Stimulated activated CD8-positive, alpha-beta memory T cell treated with anti-CD3 and anti-CD28 coated beads, Interleukin-7, amount 100 ng/mL, for 4 hours (primary cell): ENCODE measurements around the gene MTCL3.
A peak's percentile ranks its signal among the peaks of the same experiment; 100 is the strongest.

Experiments used
- DNase-seq, 2 donors: peaks; one replicate each; pipeline ENCODE4 v3.0.0-alpha.2; 2020; ENCODE audit warnings: low read depth in 2 of 2

Gene MTCL3

GRCh38 chr6:127518710-127519468 lies at the start of gene MTCL3:
Gene MTCL3 (minus strand): TSS chr6:127519335.
- DNase-seq = peak; percentile 52 to 74

GRCh38 chr6:127567476-127567875 lies 48.3 kb upstream of the MTCL3 start:
- DNase-seq = no peak

GRCh38 chr6:127566651-127567050 lies 47.5 kb upstream of the MTCL3 start:
- no peak for DNase-seq

GRCh38 chr6:127566119-127566518 lies 47.0 kb upstream of the MTCL3 start:
- DNase-seq = no peak

- no peak for DNase-seq
Observed at GRCh38 chr6:127564761-127565160, 45.6 kb upstream of the MTCL3 start.

GRCh38 chr6:127561660-127562059 lies 42.5 kb upstream of the MTCL3 start:
- no peak for DNase-seq

- DNase-seq = no peak
Observed at GRCh38 chr6:127554435-127555006, 35.4 kb upstream of the MTCL3 start.

GRCh38 chr6:127550403-127550802 lies 31.3 kb upstream of the MTCL3 start:
- no peak for DNase-seq

- no peak for DNase-seq
Observed at GRCh38 chr6:127547904-127548649, 28.9 kb upstream of the MTCL3 start.

- no peak for DNase-seq
Observed at GRCh38 chr6:127547215-127547614, 28.1 kb upstream of the MTCL3 start.

GRCh38 chr6:127539272-127539671 lies 20.1 kb upstream of the MTCL3 start:
- DNase-seq = no peak

GRCh38 chr6:127538750-127539264 lies 19.7 kb upstream of the MTCL3 start:
- DNase-seq = no peak

GRCh38 chr6:127533736-127534135 lies 14.6 kb upstream of the MTCL3 start:
- DNase-seq = no peak

- no peak for DNase-seq
Observed at GRCh38 chr6:127533011-127533410, 13.9 kb upstream of the MTCL3 start.

- no peak for DNase-seq
Observed at GRCh38 chr6:127522714-127523113, 3.6 kb upstream of the MTCL3 start.

GRCh38 chr6:127520066-127520465 lies 931 bp upstream of the MTCL3 start:
- no peak for DNase-seq

GRCh38 chr6:127519469-127519785 lies 292 bp upstream of the MTCL3 start:
- DNase-seq = no peak

GRCh38 chr6:127518191-127518709 lies 885 bp downstream of the MTCL3 start:
- no peak for DNase-seq

- DNase-seq = no peak
Observed at GRCh38 chr6:127517693-127518092, 1.4 kb downstream of the MTCL3 start.

GRCh38 chr6:127516662-127517273 lies 2.4 kb downstream of the MTCL3 start:
- peak in 1 of 2 donors; percentile 11 for DNase-seq

- DNase-seq = peak; percentile 37 to 57
Observed at GRCh38 chr6:127515794-127516661, 3.1 kb downstream of the MTCL3 start.
